Esophagus squamous epithelium (tissue), 5 donors: ENCODE data around the gene AKAP12. TPM values are rescaled to one million over a fixed set of nuclear protein-coding genes. Genes with fewer than 3 reads are reported as not detected.
"Not testable (repeated sequence)": the region's sequence is repeated elsewhere in the genome, so short reads cannot be mapped to it uniquely, and the experiment has no call there.

ENCODE experiments used
- DNase-seq: peaks from one replicate; lab custom pipeline; 2025; lab: John Stamatoyannopoulos, UW
- H3K27ac ChIP-seq, 4 donors: fragments of 200-600 bp; sonication (generic); one replicate each; pipeline ENCODE4 v1.5.1; 2016 to 2019; ENCODE audit warnings: mild to moderate bottlenecking in 1 of 4
- H3K27me3 ChIP-seq, 4 donors: fragments of 200-600 bp; sonication (generic); 1 replicate in 3 of 4; 2 replicates in 1 of 4; pipeline versions ENCODE4 v1.5.1 to v1.6.0; 2017 to 2021; ENCODE audit warnings: antibody characterized with exemption in 1 of 4
- H3K36me3 ChIP-seq, 3 donors: fragments of 200-600 bp; sonication (generic); one replicate each; pipeline ENCODE4 v1.5.1; 2016 to 2019
- H3K4me1 ChIP-seq, 3 donors: fragments of 200-600 bp; sonication (generic); one replicate each; pipeline ENCODE4 v1.5.1; 2017 to 2019
- H3K4me3 ChIP-seq, 4 donors: fragments of 200-600 bp; sonication (generic); 1 replicate in 3 of 4; 2 replicates in 1 of 4; pipeline ENCODE4 v1.5.1; 2016 to 2019; ENCODE audit warnings: mild to moderate bottlenecking in 2 of 4, moderate library complexity in 1 of 4
- H3K9me3 ChIP-seq, 3 donors: fragments of 200-600 bp; sonication (generic); one replicate each; pipeline ENCODE4 v1.5.1; 2016 to 2019
- CTCF ChIP-seq, 6 experiments: fragments of 450-650 bp in 4 of 6; fragments of 200-600 bp in 2 of 6; sonication (generic) in 2 of 6; IDR thresholded peaks; one replicate each; pipeline ENCODE4 v1.5.1; 2016 to 2019; ENCODE audit warnings: antibody characterized with exemption in 6 of 6, mild to moderate bottlenecking in 4 of 6, moderate library complexity in 4 of 6
- POLR2A ChIP-seq, 4 donors: fragments of 450-650 bp; IDR thresholded peaks; one replicate each; pipeline ENCODE4 v1.6.1; 2017; ENCODE audit warnings: antibody characterized with exemption in 4 of 4, mild to moderate bottlenecking in 4 of 4, moderate library complexity in 3 of 4
- WGBS, 2 donors: methylation state at CpG; one replicate each; pipeline ENCODE4 v1.1.5; 2018; 5-methylcytosine and 5-hydroxymethylcytosine counted together
- intact Hi-C: fragments of 100-400 bp; cut with DNase I; formaldehyde crosslinking; loops from one replicate; pipeline ENCODE4 v1.15.0; 2022
- total RNA-seq, 4 donors: library from RNA; depleted of rRNA; stranded (reverse); fragments of >200 nt; gene quantifications; one replicate each; pipeline ENCODE4 v1.1.0, GENCODE V29; 2016
- donor health status: DM: yes; HTN: yes; CAD: no.

The AKAP12 gene
- total RNA-seq, 4 donors from 2014 or later = 1.7 to 66.6 (median 11.4) TPM

- H3K27me3 ChIP-seq = no peaks in the 10 kb centered on the region
- H3K4me1 ChIP-seq = peaks cover 0 to 29% (median 0%) of the 10 kb centered on the region in 3 donors
- intact Hi-C loops = no loop called here
- TF ChIP-seq CTCF (IDR thresholded peaks at IDR 0.05) (no peak), POLR2A (IDR thresholded peaks at IDR 0.05) (no peak)
- H3K4me3 ChIP-seq = peak overlapping the region in 1 of 4 donors; percentile 29
- H3K27ac ChIP-seq = peak overlapping the region in 3 of 4 donors; percentile 42 to 58 (median 50)
- H3K36me3 ChIP-seq = peaks cover 0 to 14% (median 0%) of the 10 kb centered on the region in 3 donors
- WGBS, 2 donors = 75 to 83% methylated on average over 14 of the region's 14 CpGs
- no peaks in the 10 kb centered on the region for H3K9me3 ChIP-seq
- DNase-seq = no peak
Measured at GRCh38 chr6:151379933-151380847, 140.4 kb downstream of the AKAP12 start.

GRCh38 chr6:151380848-151381205 lies 141.1 kb downstream of the AKAP12 start:
- Histone ChIP-seq H3K27me3 (no peaks in the 10 kb centered on the region), H3K4me3 (no peak overlapping the region), H3K27ac (peak overlapping the region in 2 of 4 donors; percentile 42 to 50), H3K4me1 (peaks cover 0 to 23% (median 0%) of the 10 kb centered on the region in 3 donors), H3K9me3 (no peaks in the 10 kb centered on the region), H3K36me3 (peaks cover 0 to 14% (median 0%) of the 10 kb centered on the region in 3 donors)
- 90 to 100% methylated on average over 1 of the region's 1 CpG for WGBS, 2 donors
- intact Hi-C loops = no loop called here
- no peak for TF ChIP-seq CTCF (IDR thresholded peaks at IDR 0.05)
- no peak for DNase-seq

- H3K4me3 ChIP-seq = no peak overlapping the region
- intact Hi-C loops = no loop called here
- peaks cover 0 to 14% (median 0%) of the 10 kb centered on the region in 3 donors for H3K36me3 ChIP-seq
- peaks cover 0 to 20% (median 0%) of the 10 kb centered on the region in 3 donors for H3K4me1 ChIP-seq
- 80 to 89% methylated on average over 4 of the region's 4 CpGs for WGBS, 2 donors
- H3K27ac ChIP-seq = no peak overlapping the region
- no peak for DNase-seq
- no peak for TF ChIP-seq CTCF (IDR thresholded peaks at IDR 0.05)
- TF ChIP-seq POLR2A (IDR thresholded peaks at IDR 0.05) = no peak
- H3K27me3 ChIP-seq = no peaks in the 10 kb centered on the region
- no peaks in the 10 kb centered on the region for H3K9me3 ChIP-seq
Measured at GRCh38 chr6:151381722-151382121, 142.0 kb downstream of the AKAP12 start.

GRCh38 chr6:151382631-151383030 lies 142.9 kb downstream of the AKAP12 start:
- Histone ChIP-seq H3K36me3 (peaks cover 0 to 14% (median 0%) of the 10 kb centered on the region in 3 donors), H3K4me1 (peaks cover 0 to 21% (median 0%) of the 10 kb centered on the region in 3 donors)
- H3K27me3 ChIP-seq, DNase-seq, H3K4me3 ChIP-seq, H3K27ac ChIP-seq, H3K9me3 ChIP-seq, intact Hi-C loops: not testable (repeated sequence)
- WGBS, 2 donors = 92 to 100% methylated on average over 7 to 9 of the region's 9 CpGs

GRCh38 chr6:151384151-151384550 lies 144.4 kb downstream of the AKAP12 start:
- intact Hi-C loops = no loop called here
- TF ChIP-seq POLR2A (IDR thresholded peaks at IDR 0.05) (no peak), CTCF (IDR thresholded peaks at IDR 0.05) (no peak)
- Histone ChIP-seq H3K4me3 (no peak overlapping the region), H3K27me3 (no peaks in the 10 kb centered on the region), H3K36me3 (peaks cover 0 to 14% (median 0%) of the 10 kb centered on the region in 3 donors), H3K4me1 (peaks cover 0 to 36% (median 8%) of the 10 kb centered on the region in 3 donors), H3K9me3 (no peaks in the 10 kb centered on the region), H3K27ac (no peak overlapping the region)
- WGBS, 2 donors = 78 to 99% methylated on average over 5 of the region's 5 CpGs
- no peak for DNase-seq
